ENCODE data around the gene ARHGAP28.

Gene ARHGAP28

GRCh38 chr18:6775237-6775636 is 45.7 kb downstream of the ARHGAP28 start:
- Histone ChIP-seq H3K9ac (ENCODE audit: low read length in 2 of 2) (no peak overlapping the region), H3K36me3 (ENCODE audit: control insufficient read depth in 2 of 2, insufficient read depth in 2 of 2, low read length in 2 of 2) (no peaks in the 10 kb centered on the region), H3K27me3 (ENCODE audit: control insufficient read depth in 1 of 2, insufficient read depth in 2 of 2, low read length in 2 of 2) (no peaks in the 10 kb centered on the region), H3K4me3 (ENCODE audit: low read length in 2 of 2) (no peak overlapping the region), H3K9me3 (ENCODE audit: control insufficient read depth in 2 of 2, low read length in 2 of 2) (no peaks in the 10 kb centered on the region), H3K27ac (ENCODE audit: low read length) (no peak overlapping the region), H3K4me1 (ENCODE audit: control insufficient read depth, insufficient read depth, low read length) (no peaks in the 10 kb centered on the region)

GRCh38 chr18:6775702-6776101 is 46.2 kb downstream of the ARHGAP28 start:
- no peak overlapping the region for H3K9ac ChIP-seq (ENCODE audit: low read length in 2 of 2)
- H3K4me3 ChIP-seq (ENCODE audit: low read length in 2 of 2): no peak overlapping the region
- H3K4me1 ChIP-seq (ENCODE audit: control insufficient read depth, insufficient read depth, low read length): no peaks in the 10 kb centered on the region
- no peaks in the 10 kb centered on the region for H3K36me3 ChIP-seq (ENCODE audit: control insufficient read depth in 2 of 2, insufficient read depth in 2 of 2, low read length in 2 of 2)
- no peaks in the 10 kb centered on the region for H3K9me3 ChIP-seq (ENCODE audit: control insufficient read depth in 2 of 2, low read length in 2 of 2)
- H3K27me3 ChIP-seq (ENCODE audit: control insufficient read depth in 1 of 2, insufficient read depth in 2 of 2, low read length in 2 of 2): no peaks in the 10 kb centered on the region
- no peak overlapping the region for H3K27ac ChIP-seq (ENCODE audit: low read length)

GRCh38 chr18:6776188-6776587 is 46.7 kb downstream of the ARHGAP28 start:
- no peaks in the 10 kb centered on the region for H3K9me3 ChIP-seq (ENCODE audit: control insufficient read depth in 2 of 2, low read length in 2 of 2)
- H3K27me3 ChIP-seq (ENCODE audit: control insufficient read depth in 1 of 2, insufficient read depth in 2 of 2, low read length in 2 of 2): no peaks in the 10 kb centered on the region
- H3K4me1 ChIP-seq (ENCODE audit: control insufficient read depth, insufficient read depth, low read length): no peaks in the 10 kb centered on the region
- no peak overlapping the region for H3K4me3 ChIP-seq (ENCODE audit: low read length in 2 of 2)
- no peak overlapping the region for H3K27ac ChIP-seq (ENCODE audit: low read length)
- H3K36me3 ChIP-seq (ENCODE audit: control insufficient read depth in 2 of 2, insufficient read depth in 2 of 2, low read length in 2 of 2): no peaks in the 10 kb centered on the region
- no peak overlapping the region for H3K9ac ChIP-seq (ENCODE audit: low read length in 2 of 2)

GRCh38 chr18:6777509-6777908 is 48.0 kb downstream of the ARHGAP28 start:
- Histone ChIP-seq H3K9ac (ENCODE audit: low read length in 2 of 2) (no peak overlapping the region), H3K27ac (ENCODE audit: low read length) (no peak overlapping the region), H3K27me3 (ENCODE audit: control insufficient read depth in 1 of 2, insufficient read depth in 2 of 2, low read length in 2 of 2) (no peaks in the 10 kb centered on the region), H3K9me3 (ENCODE audit: control insufficient read depth in 2 of 2, low read length in 2 of 2) (no peaks in the 10 kb centered on the region), H3K4me3 (ENCODE audit: low read length in 2 of 2) (no peak overlapping the region), H3K36me3 (ENCODE audit: control insufficient read depth in 2 of 2, insufficient read depth in 2 of 2, low read length in 2 of 2) (no peaks in the 10 kb centered on the region), H3K4me1 (ENCODE audit: control insufficient read depth, insufficient read depth, low read length) (peaks cover 2% of the 10 kb centered on the region)

GRCh38 chr18:6778459-6779247 is 49.1 kb downstream of the ARHGAP28 start:
- Histone ChIP-seq H3K4me3 (ENCODE audit: low read length in 2 of 2) (no peak overlapping the region), H3K27ac (ENCODE audit: low read length) (no peak overlapping the region), H3K9me3 (ENCODE audit: control insufficient read depth in 2 of 2, low read length in 2 of 2) (no peaks in the 10 kb centered on the region), H3K4me1 (ENCODE audit: control insufficient read depth, insufficient read depth, low read length) (peaks cover 2% of the 10 kb centered on the region), H3K9ac (ENCODE audit: low read length in 2 of 2) (no peak overlapping the region), H3K36me3 (ENCODE audit: control insufficient read depth in 2 of 2, insufficient read depth in 2 of 2, low read length in 2 of 2) (no peaks in the 10 kb centered on the region), H3K27me3 (ENCODE audit: control insufficient read depth in 1 of 2, insufficient read depth in 2 of 2, low read length in 2 of 2) (no peaks in the 10 kb centered on the region)

- H3K4me1 ChIP-seq (ENCODE audit: control insufficient read depth, insufficient read depth, low read length): peaks cover 2% of the 10 kb centered on the region
- H3K27ac ChIP-seq (ENCODE audit: low read length): no peak overlapping the region
- H3K27me3 ChIP-seq (ENCODE audit: control insufficient read depth in 1 of 2, insufficient read depth in 2 of 2, low read length in 2 of 2): no peaks in the 10 kb centered on the region
- no peaks in the 10 kb centered on the region for H3K9me3 ChIP-seq (ENCODE audit: control insufficient read depth in 2 of 2, low read length in 2 of 2)
- H3K36me3 ChIP-seq (ENCODE audit: control insufficient read depth in 2 of 2, insufficient read depth in 2 of 2, low read length in 2 of 2): no peaks in the 10 kb centered on the region
- H3K9ac ChIP-seq (ENCODE audit: low read length in 2 of 2): no peak overlapping the region
- no peak overlapping the region for H3K4me3 ChIP-seq (ENCODE audit: low read length in 2 of 2)
Observed at GRCh38 chr18:6781142-6781714, 51.7 kb downstream of the ARHGAP28 start.

GRCh38 chr18:6781796-6782195 is 52.3 kb downstream of the ARHGAP28 start:
- no peak overlapping the region for H3K27ac ChIP-seq (ENCODE audit: low read length)
- no peaks in the 10 kb centered on the region for H3K36me3 ChIP-seq (ENCODE audit: control insufficient read depth in 2 of 2, insufficient read depth in 2 of 2, low read length in 2 of 2)
- H3K9me3 ChIP-seq (ENCODE audit: control insufficient read depth in 2 of 2, low read length in 2 of 2): no peaks in the 10 kb centered on the region
- no peak overlapping the region for H3K9ac ChIP-seq (ENCODE audit: low read length in 2 of 2)
- H3K4me3 ChIP-seq (ENCODE audit: low read length in 2 of 2): no peak overlapping the region
- no peaks in the 10 kb centered on the region for H3K27me3 ChIP-seq (ENCODE audit: control insufficient read depth in 1 of 2, insufficient read depth in 2 of 2, low read length in 2 of 2)
- H3K4me1 ChIP-seq (ENCODE audit: control insufficient read depth, insufficient read depth, low read length): peaks cover 2% of the 10 kb centered on the region

- no peak overlapping the region for H3K27ac ChIP-seq (ENCODE audit: low read length)
- no peaks in the 10 kb centered on the region for H3K36me3 ChIP-seq (ENCODE audit: control insufficient read depth in 2 of 2, insufficient read depth in 2 of 2, low read length in 2 of 2)
- peaks cover 2% of the 10 kb centered on the region for H3K4me1 ChIP-seq (ENCODE audit: control insufficient read depth, insufficient read depth, low read length)
- H3K9ac ChIP-seq (ENCODE audit: low read length in 2 of 2): no peak overlapping the region
- no peaks in the 10 kb centered on the region for H3K27me3 ChIP-seq (ENCODE audit: control insufficient read depth in 1 of 2, insufficient read depth in 2 of 2, low read length in 2 of 2)
- no peak overlapping the region for H3K4me3 ChIP-seq (ENCODE audit: low read length in 2 of 2)
- no peaks in the 10 kb centered on the region for H3K9me3 ChIP-seq (ENCODE audit: control insufficient read depth in 2 of 2, low read length in 2 of 2)
Observed at GRCh38 chr18:6782861-6783260, 53.3 kb downstream of the ARHGAP28 start.

GRCh38 chr18:6784046-6784445 is 54.5 kb downstream of the ARHGAP28 start:
- no peak overlapping the region for H3K4me3 ChIP-seq (ENCODE audit: low read length in 2 of 2)
- no peak overlapping the region for H3K27ac ChIP-seq (ENCODE audit: low read length)
- H3K4me1 ChIP-seq (ENCODE audit: control insufficient read depth, insufficient read depth, low read length): peaks cover 2% of the 10 kb centered on the region
- no peak overlapping the region for H3K9ac ChIP-seq (ENCODE audit: low read length in 2 of 2)
- no peaks in the 10 kb centered on the region for H3K9me3 ChIP-seq (ENCODE audit: control insufficient read depth in 2 of 2, low read length in 2 of 2)
- H3K27me3 ChIP-seq (ENCODE audit: control insufficient read depth in 1 of 2, insufficient read depth in 2 of 2, low read length in 2 of 2): no peaks in the 10 kb centered on the region
- H3K36me3 ChIP-seq (ENCODE audit: control insufficient read depth in 2 of 2, insufficient read depth in 2 of 2, low read length in 2 of 2): no peaks in the 10 kb centered on the region

- Histone ChIP-seq H3K4me1 (ENCODE audit: control insufficient read depth, insufficient read depth, low read length) (peaks cover 2% of the 10 kb centered on the region), H3K9ac (ENCODE audit: low read length in 2 of 2) (no peak overlapping the region), H3K27me3 (ENCODE audit: control insufficient read depth in 1 of 2, insufficient read depth in 2 of 2, low read length in 2 of 2) (no peaks in the 10 kb centered on the region), H3K9me3 (ENCODE audit: control insufficient read depth in 2 of 2, low read length in 2 of 2) (no peaks in the 10 kb centered on the region), H3K27ac (ENCODE audit: low read length) (no peak overlapping the region), H3K4me3 (ENCODE audit: low read length in 2 of 2) (no peak overlapping the region), H3K36me3 (ENCODE audit: control insufficient read depth in 2 of 2, insufficient read depth in 2 of 2, low read length in 2 of 2) (no peaks in the 10 kb centered on the region)
Observed at GRCh38 chr18:6785001-6785400, 55.5 kb downstream of the ARHGAP28 start.

- Histone ChIP-seq H3K9me3 (ENCODE audit: control insufficient read depth in 2 of 2, low read length in 2 of 2) (no peaks in the 10 kb centered on the region), H3K36me3 (ENCODE audit: control insufficient read depth in 2 of 2, insufficient read depth in 2 of 2, low read length in 2 of 2) (no peaks in the 10 kb centered on the region), H3K4me3 (ENCODE audit: low read length in 2 of 2) (no peak overlapping the region), H3K27me3 (ENCODE audit: control insufficient read depth in 1 of 2, insufficient read depth in 2 of 2, low read length in 2 of 2) (no peaks in the 10 kb centered on the region), H3K27ac (ENCODE audit: low read length) (no peak overlapping the region), H3K9ac (ENCODE audit: low read length in 2 of 2) (no peak overlapping the region), H3K4me1 (ENCODE audit: control insufficient read depth, insufficient read depth, low read length) (peaks cover 2% of the 10 kb centered on the region)
Observed at GRCh38 chr18:6785411-6785810, 55.9 kb downstream of the ARHGAP28 start.

Data from stomach smooth muscle (tissue), 2 donors.